ENCODE results near the gene TGFBI.
A peak's percentile ranks its signal among the peaks of the same experiment; 100 is the strongest.

Gene TGFBI

GRCh38 chr5:136051486-136052220 is 22.9 kb downstream of the TGFBI start:
- no peak for DNase-seq

- no peak for DNase-seq
Measured at GRCh38 chr5:136052692-136053335, 24.0 kb downstream of the TGFBI start.

GRCh38 chr5:136053336-136054141 is 24.8 kb downstream of the TGFBI start:
- peak in 1 of 2 experiments; percentile 28 for DNase-seq

- no peak for DNase-seq
Measured at GRCh38 chr5:136054142-136055019, 25.6 kb downstream of the TGFBI start.

- no peak for DNase-seq
Measured at GRCh38 chr5:136055612-136056309, 27.0 kb downstream of the TGFBI start.

GRCh38 chr5:136056336-136056735 is 27.5 kb downstream of the TGFBI start:
- DNase-seq: no peak

GRCh38 chr5:136056771-136057335 is 28.1 kb downstream of the TGFBI start:
- DNase-seq: no peak

GRCh38 chr5:136057401-136058038 is 28.7 kb downstream of the TGFBI start:
- no peak for DNase-seq

- no peak for DNase-seq
Measured at GRCh38 chr5:136058039-136058971, 29.5 kb downstream of the TGFBI start.

GRCh38 chr5:136058972-136059354 is 30.2 kb downstream of the TGFBI start:
- DNase-seq: no peak

GRCh38 chr5:136060963-136061362 is 32.2 kb downstream of the TGFBI start:
- DNase-seq: no peak

GRCh38 chr5:136061630-136062365 is 33.0 kb downstream of the TGFBI start:
- DNase-seq: no peak

GRCh38 chr5:136062366-136063274 is 33.8 kb downstream of the TGFBI start:
- peak in 1 of 2 experiments; percentile 30 for DNase-seq

- no peak for DNase-seq
Measured at GRCh38 chr5:136063778-136064465, 35.1 kb downstream of the TGFBI start.

- DNase-seq: no peak
Measured at GRCh38 chr5:136064510-136064909, 35.7 kb downstream of the TGFBI start.

GRCh38 chr5:136065588-136065987 is 36.8 kb downstream of the TGFBI start:
- DNase-seq: no peak

GRCh38 chr5:136066661-136067271 is 38.0 kb downstream of the TGFBI start:
- no peak for DNase-seq

All from activated T-cell treated with anti-CD3 and anti-CD28 coated beads, Interleukin-2, amount 50 U/mL, for 48 hours (primary cell).